Spleen (tissue), 7 donors: ENCODE results near the gene AFMID.

Experiments
- CTCF ChIP-seq, 11 experiments: fragments of 200-600 bp in 7 of 11; fragments of 450-650 bp in 4 of 11; sonication (generic) in 4 of 11; IDR thresholded peaks in 8 of 11; conservative IDR thresholded peaks in 3 of 11; 1 replicate in 7 of 11; 2 replicates in 4 of 11; pipeline versions ENCODE4 v1.4.0 to v1.8.0; 2016 to 2021; ENCODE audit warnings: antibody characterized with exemption in 11 of 11, inconsistent platforms in 4 of 11, mild to moderate bottlenecking in 1 of 11
- POLR2A ChIP-seq, 3 donors: fragments of 450-650 bp; IDR thresholded peaks; one replicate each; pipeline ENCODE4 v1.5.1; 2017; ENCODE audit warnings: antibody characterized with exemption in 3 of 3, mild to moderate bottlenecking in 1 of 3
- POLR2AphosphoS5 ChIP-seq, 3 donors: sonication (generic); formaldehyde crosslinking; IDR thresholded peaks; one replicate each; pipeline ENCODE4 v1.5.1; 2017; ENCODE audit warnings: antibody characterized with exemption in 3 of 3
- donor health status: DM: no; HTN: no; CAD: no; lungs with moderate emphysema.
- donor health status: DM: no; HTN: no; CAD: no.
- donor health status: DM: no; HTN: no; CAD: no.

- TF ChIP-seq CTCF (IDR thresholded peaks at IDR 0.05 in 8 of 11, conservative IDR thresholded peaks at IDR 0.05 in 3 of 11), result no peak
- no peak for TF ChIP-seq POLR2AphosphoS5 (IDR thresholded peaks at IDR 0.05)
- TF ChIP-seq POLR2A (IDR thresholded peaks at IDR 0.05), result no peak
Observed at GRCh38 chr17:78223765-78224164, 36.6 kb downstream of the AFMID start.
